Astrocyte (in vitro differentiated cells and primary cell): ENCODE data around the gene TNFRSF12A.

ENCODE experiments used
- CTCF ChIP-seq: IDR thresholded peaks from 2 replicates; pipeline ENCODE4 v1.5.1; 2011; ENCODE audit warnings: low read depth, mild to moderate bottlenecking, inconsistent platforms, low read length, moderate library complexity; ENCODE audit not compliant: insufficient read depth
- EZH2 ChIP-seq: IDR thresholded peaks from 2 replicates; pipeline ENCODE4 v1.6.1; 2012; ENCODE audit warnings: mild to moderate bottlenecking, low read length, inconsistent platforms; ENCODE audit not compliant: insufficient read depth

GRCh38 chr16:3063625-3064386 lies 43.6 kb downstream of the TNFRSF12A start:
- no peak for TF ChIP-seq CTCF
- no peak for TF ChIP-seq EZH2
